ENCODE measurements around the gene BLOC1S3.

The BLOC1S3 gene

DNA sequence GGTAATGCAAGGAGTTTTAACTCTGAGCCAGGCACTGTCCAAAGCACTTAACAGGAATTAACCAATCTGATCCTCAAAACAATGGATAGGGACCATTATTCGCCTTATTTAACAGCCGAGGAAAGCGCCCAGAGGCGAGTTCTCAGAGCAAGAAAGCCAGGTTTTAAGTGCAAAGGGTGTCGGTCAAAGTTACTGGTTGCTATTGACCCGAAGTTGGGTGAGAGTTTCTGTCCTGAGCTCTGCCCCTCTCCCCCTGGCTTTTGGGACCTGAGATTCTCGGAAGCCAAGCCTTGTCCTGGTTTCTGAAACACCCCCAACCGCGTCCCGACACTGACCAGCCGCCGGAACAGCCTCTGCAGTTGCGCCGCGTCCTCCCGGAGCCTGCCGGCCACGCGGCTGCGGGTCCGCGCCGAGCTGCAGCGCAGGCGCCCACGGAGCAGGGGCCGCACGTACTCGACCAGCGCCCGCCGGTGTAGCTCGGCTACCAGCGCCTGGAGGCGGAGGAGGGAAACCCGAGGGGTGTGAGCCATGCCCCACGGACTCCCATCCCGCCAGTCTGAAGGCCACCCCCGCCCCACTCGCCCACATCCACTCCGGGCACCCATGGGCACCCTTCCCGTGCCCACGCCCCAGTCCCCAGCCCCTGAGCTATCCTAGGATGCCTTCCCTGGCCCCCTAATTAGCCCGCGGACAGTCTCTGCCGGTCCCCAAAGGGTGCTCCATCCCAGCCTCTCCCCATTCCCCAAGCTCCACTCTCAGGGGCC lies 38.8 kb downstream of the BLOC1S3 start:
- Histone ChIP-seq H3K4me1 (ENCODE audit: insufficient read depth, low read length) (no peaks in the 10 kb centered on the region), H3K9ac (ENCODE audit: low read depth, low read length) (no peak overlapping the region), H3K79me2 (ENCODE audit: insufficient read depth, low read length) (no peaks in the 10 kb centered on the region), H2AFZ (ENCODE audit: low read depth, low read length) (no peak overlapping the region), H3K4me2 (ENCODE audit: insufficient read depth, low read length) (no peak overlapping the region), H4K20me1 (ENCODE audit: insufficient read depth, low read length) (no peaks in the 10 kb centered on the region), H3K27me3 (ENCODE audit: insufficient read depth, low read length, poor library complexity) (peaks cover 3% of the 10 kb centered on the region), H3K27ac (ENCODE audit: low read length) (no peak overlapping the region), H3K9me3 (ENCODE audit: insufficient read depth, low read length, severe bottlenecking) (no peaks in the 10 kb centered on the region), H3K4me3 (ENCODE audit: low read depth in 1 of 2, low read length in 2 of 2) (no peak overlapping the region), H3K36me3 (ENCODE audit: insufficient read depth, low read length) (no peaks in the 10 kb centered on the region)
- TF ChIP-seq, protein P1, sequence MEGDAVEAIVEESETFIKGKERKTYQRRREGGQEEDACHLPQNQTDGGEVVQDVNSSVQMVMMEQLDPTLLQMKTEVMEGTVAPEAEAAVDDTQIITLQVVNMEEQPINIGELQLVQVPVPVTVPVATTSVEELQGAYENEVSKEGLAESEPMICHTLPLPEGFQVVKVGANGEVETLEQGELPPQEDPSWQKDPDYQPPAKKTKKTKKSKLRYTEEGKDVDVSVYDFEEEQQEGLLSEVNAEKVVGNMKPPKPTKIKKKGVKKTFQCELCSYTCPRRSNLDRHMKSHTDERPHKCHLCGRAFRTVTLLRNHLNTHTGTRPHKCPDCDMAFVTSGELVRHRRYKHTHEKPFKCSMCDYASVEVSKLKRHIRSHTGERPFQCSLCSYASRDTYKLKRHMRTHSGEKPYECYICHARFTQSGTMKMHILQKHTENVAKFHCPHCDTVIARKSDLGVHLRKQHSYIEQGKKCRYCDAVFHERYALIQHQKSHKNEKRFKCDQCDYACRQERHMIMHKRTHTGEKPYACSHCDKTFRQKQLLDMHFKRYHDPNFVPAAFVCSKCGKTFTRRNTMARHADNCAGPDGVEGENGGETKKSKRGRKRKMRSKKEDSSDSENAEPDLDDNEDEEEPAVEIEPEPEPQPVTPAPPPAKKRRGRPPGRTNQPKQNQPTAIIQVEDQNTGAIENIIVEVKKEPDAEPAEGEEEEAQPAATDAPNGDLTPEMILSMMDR (IDR thresholded peaks at IDR 0.05; ENCODE audit: borderline replicate concordance, extremely low read depth, low read length, poor library complexity, severe bottlenecking), result no peak
- ATAC-seq (ENCODE audit: insufficient read depth, low read depth) (no peak), DNase-seq (no peak)

DNA sequence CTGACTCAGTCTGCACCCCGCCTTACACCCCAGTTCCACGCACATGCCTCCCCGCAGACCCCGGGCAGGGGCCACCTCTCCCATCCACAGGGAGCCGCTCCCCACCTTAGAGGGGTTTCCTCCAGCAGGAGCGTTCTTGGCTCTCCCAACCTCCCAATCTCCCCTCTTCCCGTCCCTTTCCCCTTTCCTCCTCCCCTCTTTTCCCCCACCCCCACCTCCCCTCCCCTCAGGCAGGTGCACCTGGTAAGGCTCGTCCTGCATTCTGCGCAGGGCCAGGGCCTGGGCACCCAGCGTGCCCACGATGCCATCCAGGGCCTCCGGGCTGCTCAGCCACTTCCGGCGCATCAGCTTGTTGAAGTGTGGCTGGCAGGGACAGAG lies 39.4 kb downstream of the BLOC1S3 start:
- peaks cover 3% of the 10 kb centered on the region for H3K27me3 ChIP-seq (ENCODE audit: insufficient read depth, low read length, poor library complexity)
- no peak for DNase-seq
- TF ChIP-seq, protein P1 (IDR thresholded peaks at IDR 0.05; ENCODE audit: borderline replicate concordance, extremely low read depth, low read length, poor library complexity, severe bottlenecking), result no peak
- no peak for TF ChIP-seq EZH2 (IDR thresholded peaks at IDR 0.05; ENCODE audit: borderline replicate concordance, low read depth, low read length, severe bottlenecking)
- no peak overlapping the region for H3K27ac ChIP-seq (ENCODE audit: low read length)
- no peak overlapping the region for H2AFZ ChIP-seq (ENCODE audit: low read depth, low read length)
- H3K36me3 ChIP-seq (ENCODE audit: insufficient read depth, low read length), result no peaks in the 10 kb centered on the region
- no peak overlapping the region for H3K9ac ChIP-seq (ENCODE audit: low read depth, low read length)
- H3K4me2 ChIP-seq (ENCODE audit: insufficient read depth, low read length), result no peak overlapping the region
- no peak for ATAC-seq (ENCODE audit: insufficient read depth, low read depth)
- no peaks in the 10 kb centered on the region for H4K20me1 ChIP-seq (ENCODE audit: insufficient read depth, low read length)
- no peak overlapping the region for H3K4me3 ChIP-seq (ENCODE audit: low read depth in 1 of 2, low read length in 2 of 2)
- no peaks in the 10 kb centered on the region for H3K79me2 ChIP-seq (ENCODE audit: insufficient read depth, low read length)
- H3K4me1 ChIP-seq (ENCODE audit: insufficient read depth, low read length), result no peaks in the 10 kb centered on the region
- H3K9me3 ChIP-seq (ENCODE audit: insufficient read depth, low read length, severe bottlenecking), result no peaks in the 10 kb centered on the region

DNA sequence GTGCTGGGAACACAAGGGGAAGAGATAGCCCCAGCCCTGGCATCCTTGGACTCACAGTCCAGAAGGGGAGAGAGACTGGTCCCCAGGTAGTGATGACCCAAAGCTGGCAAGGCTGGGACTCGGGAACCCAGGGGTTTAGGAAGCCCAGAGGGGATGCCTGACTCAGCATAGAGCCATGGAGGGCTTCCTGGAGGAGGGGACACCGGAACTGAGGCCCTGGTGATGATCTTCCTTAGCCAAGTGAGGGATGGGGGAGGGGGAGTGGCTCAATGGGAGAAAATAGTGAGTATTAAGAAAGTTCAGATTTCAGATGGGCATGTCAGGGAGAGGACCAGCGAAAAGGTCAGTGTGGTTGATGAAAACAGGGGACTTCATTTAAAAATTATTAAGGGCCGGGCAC lies 39.8 kb downstream of the BLOC1S3 start:
- Histone ChIP-seq H3K27ac (ENCODE audit: low read length) (no peak overlapping the region), H3K4me3 (ENCODE audit: low read depth in 1 of 2, low read length in 2 of 2) (no peak overlapping the region), H3K36me3 (ENCODE audit: insufficient read depth, low read length) (no peaks in the 10 kb centered on the region), H3K9me3 (ENCODE audit: insufficient read depth, low read length, severe bottlenecking) (no peaks in the 10 kb centered on the region), H3K4me2 (ENCODE audit: insufficient read depth, low read length) (no peak overlapping the region), H2AFZ (ENCODE audit: low read depth, low read length) (no peak overlapping the region), H3K4me1 (ENCODE audit: insufficient read depth, low read length) (no peaks in the 10 kb centered on the region), H4K20me1 (ENCODE audit: insufficient read depth, low read length) (no peaks in the 10 kb centered on the region), H3K9ac (ENCODE audit: low read depth, low read length) (no peak overlapping the region), H3K79me2 (ENCODE audit: insufficient read depth, low read length) (no peaks in the 10 kb centered on the region), H3K27me3 (ENCODE audit: insufficient read depth, low read length, poor library complexity) (peaks cover 3% of the 10 kb centered on the region)
- ATAC-seq (ENCODE audit: insufficient read depth, low read depth), result no peak
- no peak for DNase-seq
- TF ChIP-seq, protein P1 (IDR thresholded peaks at IDR 0.05; ENCODE audit: borderline replicate concordance, extremely low read depth, low read length, poor library complexity, severe bottlenecking), result no peak
- TF ChIP-seq EZH2 (IDR thresholded peaks at IDR 0.05; ENCODE audit: borderline replicate concordance, low read depth, low read length, severe bottlenecking), result no peak

Measured in DND-41 (cell line).